Choroid plexus epithelial cell (primary cell): ENCODE measurements around the gene FRMPD3.
"Not testable (repeated sequence)": the region's sequence is repeated elsewhere in the genome, so short reads cannot be mapped to it uniquely, and the experiment has no call there.

Experiments
- DNase-seq: peaks from one replicate; pipeline ENCODE4 v3.0.0-alpha.2; 2010; ENCODE audit warnings: low read depth
- H3K4me3 ChIP-seq: 2 replicates; pipeline ENCODE4 v1.5.1; 2011; ENCODE audit warnings: low read depth, mild to moderate bottlenecking, control low read depth, low read length, moderate library complexity
- CTCF ChIP-seq: conservative IDR thresholded peaks from 2 replicates; pipeline ENCODE4 v1.5.1; 2011; ENCODE audit warnings: low read depth, mild to moderate bottlenecking, control low read depth, inconsistent platforms, low read length, moderate library complexity

The FRMPD3 gene

DNA sequence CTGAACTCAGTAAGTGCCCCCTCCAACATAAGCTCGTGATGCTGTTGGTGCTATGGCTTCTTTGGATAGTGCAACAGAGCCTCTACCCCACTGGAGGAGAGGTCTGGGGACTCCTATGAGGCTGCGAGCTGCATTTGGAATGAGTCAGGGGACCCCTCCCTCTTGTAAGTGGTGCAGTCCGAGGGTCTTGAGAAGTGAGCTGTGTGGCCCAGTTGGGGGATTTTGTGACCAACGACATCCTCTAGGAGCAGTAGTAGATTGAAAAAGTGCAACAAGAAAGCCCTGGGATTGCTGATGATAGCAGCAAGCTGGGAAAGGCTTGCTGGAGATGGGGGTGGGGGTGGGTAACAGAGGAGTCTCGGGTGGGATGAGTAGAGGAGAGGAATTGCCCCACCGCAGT, 3.1 kb downstream of the FRMPD3 start:
- H3K4me3 ChIP-seq = no peak overlapping the region
- TF ChIP-seq CTCF = no peak
- DNase-seq = no peak

DNA sequence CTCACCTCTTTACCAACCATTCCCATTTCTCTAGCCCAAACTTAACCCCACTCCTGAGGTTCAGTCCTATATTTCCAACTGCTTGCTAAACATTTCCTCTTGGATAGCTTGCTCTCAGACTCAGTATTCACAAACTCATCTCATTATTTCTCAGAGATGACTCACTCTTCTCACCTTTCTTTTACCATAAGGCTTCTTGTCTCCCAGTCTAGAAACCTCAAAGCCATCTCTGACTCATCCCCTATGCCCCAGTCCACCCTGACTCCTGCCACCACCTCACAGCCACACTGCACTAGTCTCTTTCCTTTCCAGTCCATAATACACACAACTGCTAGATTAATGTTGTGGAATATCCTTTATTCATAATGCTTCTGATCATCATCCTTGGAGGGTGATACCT, 4.8 kb downstream of the FRMPD3 start:
- TF ChIP-seq CTCF = no peak
- DNase-seq = no peak
- H3K4me3 ChIP-seq = no peak overlapping the region

- no peak for TF ChIP-seq CTCF
- H3K4me3 ChIP-seq = no peak overlapping the region
- no peak for DNase-seq
These were observed 7.8 kb downstream of the FRMPD3 start for GRCh38 chrX:107457289-107457688.

DNA sequence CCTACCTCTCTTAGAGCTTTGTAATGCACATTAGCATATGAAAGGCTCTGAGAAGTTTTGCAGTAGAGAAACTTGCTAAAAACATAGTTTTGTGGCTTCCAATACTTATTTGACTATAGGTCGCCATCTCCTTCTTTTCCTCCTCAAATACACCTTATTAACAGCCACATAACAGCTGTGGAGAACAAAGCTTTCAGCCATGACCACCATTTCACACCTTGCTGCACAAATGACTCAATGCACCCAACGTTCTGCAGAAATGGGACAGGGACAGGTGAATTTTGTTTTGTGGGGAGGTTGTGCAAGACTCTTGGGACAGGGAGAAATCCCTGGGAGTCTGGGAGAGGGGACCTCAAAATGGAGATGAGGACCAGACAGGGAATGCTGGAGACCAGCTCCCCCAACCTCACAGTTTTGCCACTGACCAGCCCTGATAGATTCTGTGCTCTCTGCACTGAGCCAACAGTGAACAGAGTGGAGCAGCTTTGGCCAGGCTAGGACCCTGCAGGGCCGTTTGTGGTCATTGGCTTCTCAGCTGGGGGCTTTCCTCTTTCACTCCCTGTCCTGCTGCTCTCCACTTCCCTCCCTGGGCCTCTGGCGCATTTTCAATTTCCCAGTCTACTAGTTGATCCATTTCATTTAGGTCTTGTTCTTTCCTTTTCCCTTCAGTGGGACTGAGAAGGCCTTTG, 16.6 kb downstream of the FRMPD3 start:
- no peak for DNase-seq
- no peak overlapping the region for H3K4me3 ChIP-seq
- TF ChIP-seq CTCF = no peak

GRCh38 chrX:107467271-107467670, 17.8 kb downstream of the FRMPD3 start:
- DNase-seq = no peak
- H3K4me3 ChIP-seq = no peak overlapping the region
- TF ChIP-seq CTCF = no peak

DNA sequence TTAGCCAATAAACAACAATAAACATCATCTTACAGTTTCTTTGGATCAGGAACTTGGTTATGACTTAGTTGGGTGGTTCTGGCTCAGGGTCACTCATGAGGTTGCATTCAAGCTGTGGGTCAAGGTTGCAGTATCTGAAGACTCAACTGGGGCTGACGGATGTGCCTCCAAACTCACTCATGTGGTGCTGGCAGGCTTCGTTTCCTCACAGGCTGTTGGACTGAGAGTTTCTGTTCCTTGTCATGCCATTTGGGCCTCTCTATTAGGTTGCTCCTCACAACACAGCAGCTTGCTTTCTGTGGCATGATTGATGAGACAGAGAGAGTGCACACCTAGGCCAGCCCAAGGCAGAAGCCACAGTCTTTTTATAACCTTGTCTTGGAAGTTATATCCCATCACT, 20.7 kb downstream of the FRMPD3 start:
- no peak for TF ChIP-seq CTCF
- no peak overlapping the region for H3K4me3 ChIP-seq
- DNase-seq = no peak

- DNase-seq = no peak
- peak; percentile 30 for TF ChIP-seq CTCF
- H3K4me3 ChIP-seq = no peak overlapping the region
These were observed 21.5 kb downstream of the FRMPD3 start for GRCh38 chrX:107470971-107471370.

DNA sequence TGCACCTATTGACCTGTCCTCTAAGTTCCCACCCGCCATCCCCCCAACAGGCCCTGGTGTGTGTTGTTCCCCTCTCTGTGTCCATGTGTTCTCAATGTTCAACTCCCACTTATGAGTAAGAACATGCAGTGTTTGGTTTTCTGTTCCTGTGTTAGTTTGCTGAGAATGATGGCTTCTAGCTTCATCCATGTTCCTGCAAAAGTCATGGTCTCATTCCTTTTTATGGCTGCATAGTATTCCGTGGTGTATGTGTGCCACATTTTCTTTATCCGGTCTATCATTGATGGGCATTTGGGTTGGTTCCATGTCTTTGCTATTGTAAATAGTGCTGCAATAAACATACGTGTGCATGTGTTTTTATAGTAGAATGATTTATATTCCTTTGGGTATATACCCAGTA, 22.0 kb downstream of the FRMPD3 start:
- not testable (repeated sequence) for H3K4me3 ChIP-seq, DNase-seq
